ENCODE measurements around the gene ISG20L2.

The ISG20L2 gene

DNA sequence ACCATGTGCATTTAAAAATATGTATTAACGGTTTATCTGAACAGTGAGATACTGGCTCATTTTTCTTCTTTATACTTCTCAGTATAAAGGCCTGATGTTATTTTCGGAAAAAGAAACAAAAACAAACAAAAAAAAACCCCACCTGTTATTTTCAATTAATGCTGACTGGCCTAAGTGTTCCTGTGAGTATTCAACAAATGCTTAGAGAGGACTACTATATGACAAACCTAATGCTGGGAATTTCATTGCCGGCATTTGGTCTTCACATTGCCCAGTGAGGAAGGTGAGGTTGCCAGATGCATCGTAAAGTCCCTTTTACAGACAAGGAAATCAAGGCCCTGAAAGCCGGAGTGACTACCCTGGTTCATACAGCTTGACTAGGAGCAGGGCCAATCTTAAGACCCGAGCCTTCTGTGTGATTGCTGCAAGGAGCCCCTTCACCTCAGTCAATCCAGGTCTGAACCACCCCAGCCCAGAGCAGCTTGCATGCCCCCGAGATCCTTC lies 11.7 kb upstream of the ISG20L2 start:
- peak; percentile 31 for DNase-seq

DNA sequence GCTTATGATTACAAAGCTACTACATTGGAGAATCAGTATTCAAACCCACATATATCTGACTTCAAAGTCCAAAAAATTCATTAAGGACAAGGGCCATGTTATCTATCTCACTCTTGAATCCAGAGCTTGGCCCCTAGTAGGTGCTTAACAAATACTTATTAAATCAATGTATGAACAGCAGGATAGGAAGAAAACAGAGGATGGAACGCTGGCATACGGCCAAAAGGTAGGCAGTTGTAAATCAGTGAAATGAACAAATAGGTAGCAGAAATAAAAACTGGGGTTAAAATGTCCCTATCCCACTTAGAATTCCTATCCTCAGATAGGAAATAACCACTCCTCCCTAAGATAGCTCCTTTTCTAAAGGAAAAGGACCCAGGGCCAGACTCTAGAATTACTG lies 10.3 kb upstream of the ISG20L2 start:
- DNase-seq = no peak

DNA sequence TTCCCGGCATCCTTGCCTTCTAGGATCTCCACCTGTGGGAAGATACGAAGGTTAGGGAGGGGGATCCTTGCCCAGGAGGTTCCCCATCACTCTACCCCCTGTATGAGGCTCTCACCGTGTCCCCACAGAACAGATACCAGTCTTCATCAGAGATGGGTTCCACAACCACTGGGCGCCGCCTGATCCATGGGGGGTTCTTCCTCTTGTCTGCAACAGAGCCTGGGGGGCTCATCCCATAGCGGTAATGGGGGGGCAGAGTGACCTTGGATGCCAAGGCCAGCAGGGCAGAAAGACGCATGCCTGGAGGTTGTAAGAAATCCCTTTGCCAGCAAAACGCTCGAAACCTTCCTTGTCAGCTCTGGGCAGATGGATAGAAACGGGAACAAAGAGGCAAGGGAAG lies 9.8 kb upstream of the ISG20L2 start:
- DNase-seq = no peak

DNA sequence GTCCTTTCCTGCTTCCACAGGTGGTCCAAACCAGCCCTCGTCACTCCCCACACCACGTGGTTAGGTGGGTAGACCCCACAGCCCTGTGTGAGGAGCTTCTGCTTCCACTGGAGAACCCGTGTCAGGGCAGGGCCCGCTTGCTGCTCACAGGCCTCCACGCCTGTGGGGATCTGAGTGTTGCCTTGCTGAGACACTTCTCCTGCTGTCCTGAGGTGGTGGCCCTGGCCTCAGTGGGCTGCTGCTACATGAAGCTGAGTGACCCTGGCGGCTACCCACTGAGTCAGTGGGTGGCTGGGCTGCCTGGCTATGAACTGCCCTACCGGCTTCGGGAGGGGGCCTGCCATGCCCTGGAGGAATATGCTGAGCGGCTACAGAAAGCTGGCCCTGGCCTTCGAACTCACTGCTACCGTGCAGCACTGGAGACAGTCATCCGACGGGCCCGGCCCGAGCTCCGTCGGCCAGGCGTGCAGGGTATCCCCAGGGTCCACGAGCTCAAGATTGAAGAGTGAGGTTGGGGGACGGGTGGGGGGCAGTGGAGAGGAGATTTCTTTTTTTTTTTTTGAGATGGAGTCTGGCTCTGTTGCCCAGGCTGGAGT lies 5.5 kb upstream of the ISG20L2 start:
- DNase-seq = no peak

DNA sequence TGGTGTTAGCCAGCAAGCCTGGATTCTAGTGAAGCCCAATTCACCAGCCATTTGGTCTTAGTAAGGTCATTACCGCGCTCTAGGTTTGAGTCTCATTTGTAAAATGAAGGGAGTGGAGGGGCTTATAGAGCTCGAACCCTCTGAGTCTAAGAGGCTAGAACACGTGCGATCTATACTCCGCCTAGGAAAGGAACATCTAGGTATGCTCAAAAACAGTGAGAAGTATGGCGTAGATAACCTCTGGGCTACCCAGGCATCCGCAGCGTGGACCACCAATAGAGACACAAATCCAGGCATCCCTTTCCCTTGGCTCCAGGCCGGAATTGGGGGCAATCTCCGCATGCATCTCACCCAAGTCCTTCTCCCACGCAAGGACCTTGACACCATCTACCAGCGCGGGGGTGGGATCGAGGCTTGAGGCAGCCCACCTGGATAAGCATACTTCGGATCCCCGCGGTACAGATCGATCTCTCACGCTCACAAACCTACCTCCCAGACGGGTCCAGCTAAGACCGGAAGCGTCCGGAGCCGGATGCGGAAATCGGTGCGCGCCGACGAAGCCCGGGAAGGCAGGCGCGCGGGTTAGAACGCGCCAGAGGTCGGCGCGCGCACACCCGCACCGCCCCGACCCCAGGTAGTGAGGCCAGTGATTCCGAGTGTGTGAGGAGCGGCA lies 504 bp downstream of the ISG20L2 start, which contains the start of gene METTL25B:
Gene METTL25B, plus strand, starts transcription at position 544 of the 673 bp plus-strand sequence. CDS start 636 bp downstream, outside the sequence.
- DNase-seq = peak; percentile 68

DNA sequence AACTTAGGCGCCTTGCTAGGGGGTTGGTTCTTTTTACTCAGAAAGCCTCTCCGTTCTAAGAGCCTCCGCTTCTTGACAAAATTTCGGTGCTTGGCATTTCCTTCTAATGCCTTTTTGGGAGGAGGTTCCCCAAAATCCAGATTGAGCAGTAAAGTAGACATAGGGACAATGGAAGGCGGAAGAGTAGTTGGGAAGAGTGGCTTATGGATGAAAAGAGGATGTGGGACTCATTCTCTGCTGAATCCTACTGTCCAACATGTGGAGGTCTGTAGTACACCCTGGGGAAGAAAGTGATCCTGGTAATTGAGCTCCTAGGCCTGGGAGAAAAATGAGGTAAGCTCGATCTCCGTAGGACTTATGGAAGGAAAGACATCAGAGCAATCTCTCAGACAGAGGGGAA lies 1.1 kb downstream of the ISG20L2 start:
- no peak for DNase-seq

DNA sequence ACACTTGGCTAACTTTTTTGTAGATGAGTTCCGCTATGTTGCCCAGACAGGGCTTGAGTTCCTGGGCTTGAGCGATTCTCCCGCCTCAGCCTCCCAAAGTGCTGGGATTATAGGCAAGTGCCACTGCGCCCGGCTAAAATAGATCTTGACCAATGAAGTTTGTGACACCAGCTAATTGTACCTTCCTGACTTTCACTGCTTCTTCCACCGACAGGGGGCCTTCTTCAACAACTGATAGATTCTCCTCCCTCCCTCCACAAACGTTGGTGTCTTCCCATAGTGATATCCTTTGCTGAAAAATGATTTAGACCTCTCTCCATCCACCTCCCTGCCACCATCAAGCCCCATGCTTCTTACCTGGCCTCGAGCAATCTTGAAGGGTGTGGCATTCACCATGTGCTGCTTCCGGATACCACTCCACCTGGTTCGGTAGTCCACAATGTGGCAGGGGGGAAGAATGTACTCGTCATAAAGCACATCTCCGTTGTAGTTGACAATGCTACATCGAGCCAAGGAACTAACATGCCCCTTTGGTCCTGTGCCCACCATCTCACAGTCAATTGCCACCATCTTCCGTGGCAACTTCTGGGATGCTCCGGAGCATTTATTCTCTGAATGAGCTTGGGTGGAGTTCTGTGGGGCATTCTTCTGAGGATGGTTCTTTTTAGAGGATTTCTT lies 1.9 kb downstream of the ISG20L2 start:
- DNase-seq = peak; percentile 20

DNA sequence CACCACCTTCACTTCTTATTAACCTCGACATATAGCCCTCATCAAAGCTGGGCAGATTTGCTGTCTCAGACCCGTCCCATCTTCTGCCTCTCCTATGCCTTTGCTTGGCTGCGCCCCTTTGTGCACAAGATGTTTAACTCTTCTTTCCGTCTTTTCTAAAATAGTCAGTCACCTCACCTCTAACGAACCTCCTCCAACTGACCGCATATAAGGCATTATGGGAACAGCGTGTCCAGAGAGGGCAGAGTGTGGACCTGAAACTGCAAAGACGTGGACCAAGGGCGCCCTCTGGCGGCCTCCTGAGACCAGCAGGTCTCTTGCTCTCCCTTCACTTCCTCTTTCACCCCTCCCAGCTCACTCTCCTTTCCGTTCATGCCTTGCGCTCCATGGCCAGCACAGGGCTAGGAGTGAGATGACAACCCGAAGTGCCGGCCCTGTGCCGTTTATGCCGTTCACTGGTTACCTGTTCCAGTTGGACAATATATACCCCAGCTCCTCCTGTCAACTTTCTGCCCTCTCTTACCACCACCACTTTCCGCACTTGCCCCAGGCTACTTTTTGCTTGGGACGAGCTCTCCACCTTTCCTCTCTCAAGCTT lies 2.8 kb downstream of the ISG20L2 start:
- DNase-seq = peak; percentile 70

DNA sequence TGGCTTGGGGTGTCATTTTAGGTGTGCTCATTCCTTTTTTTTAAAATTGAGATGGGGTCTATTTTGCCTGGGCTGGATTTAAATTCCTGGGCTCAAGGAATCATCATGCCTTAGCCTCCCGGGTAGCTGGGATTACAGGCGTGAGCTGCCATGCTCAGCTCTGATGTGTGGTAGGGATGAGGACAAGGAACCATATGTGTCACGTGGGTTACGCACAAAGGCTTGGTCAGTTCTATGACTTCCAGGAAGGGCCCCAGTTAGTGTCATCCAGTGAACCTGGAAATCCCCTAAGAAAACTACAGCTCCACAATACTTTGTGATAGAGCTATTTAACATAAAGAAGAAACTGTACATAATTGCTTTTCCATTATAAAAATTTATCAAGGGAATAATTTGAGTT lies 7.0 kb downstream of the ISG20L2 start:
- no peak for DNase-seq

DNA sequence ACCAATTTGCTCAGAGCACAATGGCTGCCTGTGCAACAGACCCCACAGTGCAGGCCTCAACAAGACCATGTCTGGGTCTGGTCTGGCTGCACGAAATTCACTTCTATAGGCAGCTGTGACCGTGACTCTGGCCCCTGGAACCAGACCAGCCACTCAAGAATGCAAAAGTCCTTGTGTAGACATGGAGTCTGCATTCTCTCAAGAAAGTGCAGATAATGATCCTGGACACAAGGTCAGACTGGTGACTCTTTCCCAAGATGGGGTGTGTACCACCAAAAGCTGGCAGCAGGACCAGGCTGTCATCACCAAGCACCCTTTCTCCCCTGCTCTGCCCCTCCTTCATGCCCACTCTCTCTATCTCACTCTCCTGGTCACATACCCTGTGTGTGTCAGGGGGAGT lies 7.4 kb downstream of the ISG20L2 start:
- no peak for DNase-seq

DNA sequence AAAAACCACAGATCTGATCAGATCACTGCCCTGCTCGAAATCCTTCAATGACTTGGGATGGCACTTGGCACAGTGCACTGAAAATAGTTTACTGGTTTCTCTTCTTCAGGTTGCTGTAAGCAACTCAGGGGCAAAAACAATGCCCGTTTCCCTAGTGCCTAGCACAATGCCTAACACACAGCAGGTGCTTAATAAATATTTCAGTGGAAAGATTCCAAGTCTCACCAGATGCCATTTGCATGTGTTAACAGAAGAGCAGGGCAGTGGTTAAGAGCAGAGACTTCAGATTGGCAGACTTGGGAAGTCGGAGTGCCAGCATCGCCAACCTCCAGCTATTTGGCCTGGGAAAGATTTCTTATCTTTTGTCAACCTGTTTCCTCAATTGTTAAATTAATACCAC lies 11.2 kb downstream of the ISG20L2 start:
- DNase-seq = no peak

DNA sequence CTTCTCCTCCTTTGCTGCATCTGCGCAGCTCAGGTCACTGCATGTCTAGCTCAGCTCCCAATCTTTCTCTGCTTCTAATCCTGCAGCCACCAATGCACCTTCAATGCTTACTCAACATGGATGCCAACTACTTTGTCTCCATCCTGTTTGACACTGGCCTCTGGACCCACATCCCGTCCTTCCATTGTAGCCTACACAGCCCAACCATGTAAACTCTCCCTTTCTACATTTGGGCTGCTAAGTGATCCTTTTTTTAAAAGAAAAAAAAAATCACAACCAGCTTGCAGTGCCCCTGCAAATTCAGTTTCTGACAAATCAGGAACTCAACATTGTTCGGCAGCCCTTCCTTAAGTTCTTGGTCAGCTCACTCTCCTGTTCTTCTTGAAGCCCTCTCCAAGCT lies 13.7 kb downstream of the ISG20L2 start:
- DNase-seq = no peak

DNA sequence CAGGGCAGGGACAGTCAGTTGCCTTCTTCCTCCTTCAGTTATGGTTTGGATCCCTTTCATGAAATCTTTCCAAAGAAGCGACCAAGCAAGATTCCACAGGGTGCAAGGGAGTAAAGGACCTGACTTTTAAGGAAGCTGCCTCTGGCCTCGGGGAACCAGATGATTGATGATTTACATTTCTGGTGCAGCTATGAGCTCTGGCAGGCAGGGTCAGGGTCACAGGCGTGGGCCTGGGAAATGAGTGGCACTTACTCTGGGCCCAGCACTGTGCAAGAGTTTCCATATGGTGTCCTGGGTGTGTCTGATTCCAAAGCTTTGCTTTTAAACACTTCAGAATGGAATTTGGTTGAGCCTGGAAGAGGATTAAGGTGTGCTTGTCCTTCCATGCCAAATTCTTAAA lies 15.9 kb downstream of the ISG20L2 start:
- DNase-seq = no peak

DNA sequence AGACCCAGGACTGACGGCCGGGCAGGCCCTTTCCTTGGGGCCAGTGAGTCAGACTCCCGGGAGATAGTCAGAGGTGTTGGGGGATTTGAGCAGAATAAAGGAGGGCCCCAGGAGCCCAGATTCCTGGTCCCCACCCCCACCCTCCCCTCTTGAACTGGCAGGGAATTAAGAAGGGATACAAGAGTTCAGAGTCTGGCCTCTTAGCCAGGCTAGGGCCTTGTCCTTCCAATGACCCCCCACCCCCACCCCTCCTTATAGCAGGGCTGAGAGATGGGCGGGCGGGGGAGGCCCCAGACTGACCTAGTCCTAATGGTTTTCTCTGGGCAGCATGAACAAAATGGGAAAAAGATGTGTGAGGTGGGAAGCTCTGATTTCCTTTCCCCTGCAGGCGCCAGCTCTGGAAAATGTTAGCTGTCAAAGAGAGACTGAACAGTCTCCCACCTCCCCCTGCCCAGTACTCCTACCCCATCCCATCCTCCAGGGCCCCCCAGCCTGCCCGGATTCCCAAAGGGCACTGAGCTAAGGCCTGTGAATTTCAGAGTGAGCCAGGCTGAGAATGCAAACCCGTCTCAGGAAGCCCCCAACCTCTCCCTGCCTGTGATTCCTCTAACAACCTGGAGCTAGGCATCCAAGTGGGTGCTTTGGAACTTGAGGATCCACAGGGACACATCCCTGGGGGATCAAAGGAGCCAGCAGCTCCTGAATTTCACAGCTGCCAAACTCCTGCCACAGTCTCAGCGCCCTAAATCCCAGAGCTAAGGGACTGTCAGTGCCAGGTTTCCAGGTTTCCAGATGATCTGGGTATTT lies 17.4 kb downstream of the ISG20L2 start:
- no peak for DNase-seq

DNA sequence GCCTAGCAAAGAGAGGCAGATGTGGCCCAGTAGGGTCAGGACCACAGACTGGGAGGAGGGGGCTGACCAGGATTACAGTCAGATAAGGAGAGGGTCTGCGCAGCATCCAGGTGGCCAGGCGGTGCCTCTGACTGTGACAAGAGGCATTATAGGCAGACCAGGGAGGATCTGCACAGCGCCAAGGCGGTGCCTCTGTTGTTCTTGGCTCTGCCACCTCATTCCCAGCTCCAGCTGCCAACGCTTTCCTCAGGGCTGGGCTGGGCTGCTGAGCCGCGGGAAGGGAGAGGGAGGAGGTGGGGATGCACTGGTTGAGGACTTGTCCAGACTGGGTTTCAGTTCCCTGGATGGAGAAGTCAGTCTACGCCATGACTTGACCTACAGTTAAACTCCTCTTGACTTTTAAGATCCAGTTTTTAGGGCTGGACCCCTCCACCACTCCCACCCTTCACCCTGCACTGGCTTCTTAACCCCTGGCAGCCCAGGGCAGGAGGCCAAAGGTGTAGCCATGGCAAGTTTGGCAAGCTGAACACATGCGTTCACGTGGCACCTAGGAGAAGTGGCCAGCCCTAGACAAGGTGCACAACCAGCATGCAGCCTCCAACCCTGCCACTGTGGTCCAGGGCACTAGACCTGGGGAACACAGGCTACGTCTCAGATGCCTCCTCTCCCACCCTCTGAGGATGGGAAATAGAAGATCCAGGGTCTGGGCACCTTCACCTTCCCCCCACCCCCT lies 18.6 kb downstream of the ISG20L2 start:
- DNase-seq = no peak

DNA sequence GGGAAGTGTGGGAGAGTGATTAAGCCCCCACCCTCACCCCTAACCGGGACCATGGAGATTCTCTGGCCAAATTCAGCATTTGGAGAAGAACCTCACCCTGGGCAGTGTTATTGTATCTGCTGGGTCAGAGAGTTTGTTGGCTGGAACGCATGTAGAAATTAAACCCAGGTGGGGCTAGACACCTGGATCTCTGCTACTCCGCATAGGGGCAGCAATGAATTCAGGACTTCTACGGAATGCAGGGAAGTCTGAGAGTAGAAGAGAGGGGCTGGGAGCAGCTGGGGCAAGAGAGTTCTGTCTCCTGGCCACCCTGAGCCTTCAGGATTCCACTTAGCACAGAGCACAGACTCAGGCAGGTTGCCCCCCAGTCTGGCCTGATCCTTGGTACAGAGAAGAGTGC lies 19.5 kb downstream of the ISG20L2 start:
- no peak for DNase-seq

DNA sequence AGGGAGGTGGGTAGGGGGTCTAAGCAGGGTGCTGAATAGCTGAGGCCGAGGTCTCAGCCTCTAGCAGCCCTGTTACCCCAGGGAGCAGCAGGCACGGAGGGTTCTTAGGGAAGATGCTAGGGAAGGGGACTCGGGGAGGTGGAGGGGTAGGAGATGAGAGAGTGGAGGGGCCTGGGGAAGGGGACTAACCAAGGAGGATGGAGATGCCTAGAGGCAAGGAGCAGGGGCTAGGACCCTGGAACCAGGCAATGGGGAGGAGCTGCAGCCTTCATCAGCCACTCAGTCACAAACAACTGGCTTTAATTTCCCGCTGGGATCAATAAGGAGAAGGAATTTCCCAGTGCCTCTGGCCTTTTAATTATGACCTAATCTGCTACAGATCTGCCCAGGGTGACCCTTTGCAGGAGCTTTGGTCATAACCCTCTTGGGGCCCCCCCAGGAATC lies 20.3 kb downstream of the ISG20L2 start:
- no peak for DNase-seq

DNA sequence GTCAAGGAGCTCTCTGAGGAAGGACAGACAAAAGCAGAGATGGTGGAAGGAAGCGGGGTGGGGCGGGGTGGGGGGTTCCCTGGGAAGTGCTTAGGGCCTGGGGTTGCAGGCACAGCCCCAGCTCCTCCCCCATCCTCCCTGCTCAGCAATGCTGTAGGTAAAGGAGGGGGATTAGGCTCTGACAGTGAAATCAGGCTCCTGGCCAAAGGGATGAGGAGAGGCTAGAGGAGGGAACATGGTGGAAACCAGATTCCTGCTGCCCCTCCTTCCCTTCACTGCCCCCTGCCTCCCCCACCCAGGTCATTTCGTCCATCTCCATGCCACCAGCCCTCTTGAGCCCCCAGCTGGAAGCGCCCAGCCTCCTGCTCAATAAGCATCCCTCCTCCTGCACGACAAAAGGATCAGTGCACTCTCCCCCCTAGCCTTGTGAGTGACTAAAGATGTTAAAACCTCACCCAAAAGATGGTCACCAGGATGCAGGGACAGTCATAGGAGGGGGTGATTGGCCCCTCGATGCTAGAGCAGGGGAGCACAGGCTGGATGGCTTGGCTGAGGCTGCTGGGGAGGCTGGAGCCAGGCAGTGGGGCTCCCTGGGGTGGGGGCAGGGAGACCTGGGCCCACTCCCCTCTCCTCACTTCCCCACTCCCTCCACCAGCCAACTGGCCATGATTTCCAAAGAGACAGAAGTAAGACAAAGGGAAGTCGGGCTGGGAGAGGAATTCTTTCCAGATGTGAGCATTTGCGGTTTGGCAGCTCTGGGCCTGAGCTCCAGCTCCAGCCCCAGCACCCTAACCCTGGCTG lies 20.9 kb downstream of the ISG20L2 start:
- no peak for DNase-seq

DNA sequence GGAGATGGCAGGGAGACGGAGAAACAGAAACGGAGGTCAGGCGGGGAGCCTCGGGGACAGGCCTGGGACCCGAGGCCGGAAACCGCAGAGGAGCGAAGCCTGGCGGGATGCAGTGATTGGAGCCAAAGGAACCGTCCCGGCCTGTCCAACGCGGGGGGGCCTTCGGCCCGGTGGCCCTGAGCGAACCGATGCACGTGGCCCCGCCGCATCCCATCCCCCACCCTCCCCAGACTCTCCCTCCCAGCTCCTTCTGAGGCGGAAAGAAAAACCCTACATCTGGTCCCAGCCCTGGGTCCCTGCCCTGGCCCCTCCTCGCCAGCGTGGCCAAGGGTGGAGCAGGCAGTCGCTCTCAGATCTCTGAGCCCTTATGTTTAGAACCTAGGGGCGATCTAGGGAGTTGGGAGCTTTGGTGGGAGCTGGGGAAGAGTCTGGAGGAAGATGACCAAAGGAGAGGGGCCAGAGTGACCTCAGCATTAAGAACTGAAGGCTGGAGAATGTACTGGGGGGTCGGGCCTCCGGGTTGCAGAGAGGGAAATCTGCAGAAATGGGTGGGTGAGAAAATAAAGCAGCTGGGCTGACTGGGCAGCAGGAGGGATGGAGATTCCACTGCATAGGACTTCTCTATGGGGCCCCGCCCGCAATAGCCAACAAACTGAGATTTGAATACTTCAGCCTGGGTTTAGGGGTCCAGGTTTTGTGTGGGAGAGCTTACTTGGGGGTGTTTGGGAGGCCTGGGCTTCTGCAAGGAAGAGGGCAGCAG lies 21.7 kb downstream of the ISG20L2 start:
- DNase-seq = no peak

DNA sequence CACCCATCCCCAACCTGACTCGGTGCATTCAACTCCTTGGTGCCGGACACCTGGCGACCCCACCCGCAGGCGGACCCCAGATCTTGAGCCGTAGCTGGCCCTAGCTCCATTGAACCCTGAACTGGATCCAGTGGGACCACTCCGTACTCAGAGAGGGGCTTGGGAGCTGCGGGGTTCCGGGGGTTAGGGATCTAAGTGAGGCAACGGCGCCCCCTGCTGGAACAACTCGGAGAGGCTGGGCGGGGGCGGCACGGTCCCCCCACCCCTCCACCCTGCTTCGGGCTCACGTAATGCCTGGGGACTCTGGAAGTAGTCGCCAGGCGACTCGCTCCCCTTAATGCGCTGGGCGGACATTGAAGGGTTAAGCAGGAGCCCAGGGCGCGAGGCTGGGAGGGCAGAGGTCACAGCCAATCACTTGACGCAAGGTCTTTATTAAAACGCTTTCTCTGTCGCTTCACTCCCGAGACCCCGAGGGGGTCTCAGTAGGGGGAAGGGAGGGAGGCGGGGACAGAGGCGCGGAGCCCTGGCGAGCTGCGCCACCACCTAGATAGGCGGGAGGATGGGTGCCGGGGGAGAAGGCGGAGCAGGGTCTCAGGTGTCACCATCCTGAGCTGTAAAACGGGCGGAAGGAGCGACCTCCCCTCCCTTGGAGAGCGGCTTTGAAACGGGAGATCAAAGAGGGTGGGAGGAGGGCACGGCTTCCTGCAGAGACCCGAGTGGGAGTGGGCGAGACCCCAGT lies 22.5 kb downstream of the ISG20L2 start:
- DNase-seq = no peak

All from GDM1 (cell line).